Uterus (tissue), 2 donors: Measurements from ENCODE around the gene UBE3A.

Source experiments
- POLR2A ChIP-seq, 2 donors: fragments of 450-650 bp; IDR thresholded peaks; one replicate each; pipeline ENCODE4 v1.6.1; 2016; ENCODE audit warnings: antibody characterized with exemption in 2 of 2, mild to moderate bottlenecking in 1 of 2, moderate library complexity in 1 of 2
- TF ChIP-seq, protein P1 (sequence below), 4 experiments: fragments of 200-600 bp in 2 of 4; fragments of 450-650 bp in 2 of 4; sonication (generic) in 2 of 4; IDR thresholded peaks; one replicate each; pipeline ENCODE4 v1.5.1; 2016 to 2019; ENCODE audit warnings: antibody characterized with exemption in 4 of 4, mild to moderate bottlenecking in 2 of 4, moderate library complexity in 1 of 4

DNA sequence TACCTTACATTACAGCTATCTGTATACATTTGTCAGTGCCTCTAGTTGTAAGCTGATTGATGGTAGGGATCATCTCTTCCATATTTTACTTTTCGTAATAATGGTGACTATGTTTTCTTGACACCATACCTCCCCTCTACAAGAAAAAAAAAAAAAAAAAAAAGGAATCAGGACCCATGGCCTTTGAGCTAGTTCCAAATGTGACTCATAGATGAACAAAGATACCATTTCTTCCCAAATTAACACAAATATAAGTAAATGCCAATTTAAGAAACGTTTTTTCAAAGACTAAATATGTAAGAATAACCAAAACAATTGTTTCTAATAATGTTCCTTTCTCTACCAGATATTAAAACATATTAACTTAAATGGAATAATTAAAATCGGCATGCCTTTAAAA lies 23.1 kb downstream of the UBE3A start:
- TF ChIP-seq, protein P1, sequence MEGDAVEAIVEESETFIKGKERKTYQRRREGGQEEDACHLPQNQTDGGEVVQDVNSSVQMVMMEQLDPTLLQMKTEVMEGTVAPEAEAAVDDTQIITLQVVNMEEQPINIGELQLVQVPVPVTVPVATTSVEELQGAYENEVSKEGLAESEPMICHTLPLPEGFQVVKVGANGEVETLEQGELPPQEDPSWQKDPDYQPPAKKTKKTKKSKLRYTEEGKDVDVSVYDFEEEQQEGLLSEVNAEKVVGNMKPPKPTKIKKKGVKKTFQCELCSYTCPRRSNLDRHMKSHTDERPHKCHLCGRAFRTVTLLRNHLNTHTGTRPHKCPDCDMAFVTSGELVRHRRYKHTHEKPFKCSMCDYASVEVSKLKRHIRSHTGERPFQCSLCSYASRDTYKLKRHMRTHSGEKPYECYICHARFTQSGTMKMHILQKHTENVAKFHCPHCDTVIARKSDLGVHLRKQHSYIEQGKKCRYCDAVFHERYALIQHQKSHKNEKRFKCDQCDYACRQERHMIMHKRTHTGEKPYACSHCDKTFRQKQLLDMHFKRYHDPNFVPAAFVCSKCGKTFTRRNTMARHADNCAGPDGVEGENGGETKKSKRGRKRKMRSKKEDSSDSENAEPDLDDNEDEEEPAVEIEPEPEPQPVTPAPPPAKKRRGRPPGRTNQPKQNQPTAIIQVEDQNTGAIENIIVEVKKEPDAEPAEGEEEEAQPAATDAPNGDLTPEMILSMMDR (IDR thresholded peaks at IDR 0.05) = no peak
- no peak for TF ChIP-seq POLR2A (IDR thresholded peaks at IDR 0.05)
